GM10847 (cell line): ENCODE data around the gene SLC2A4.

ENCODE experiments used
- POLR2A ChIP-seq: IDR thresholded peaks from 2 replicates; pipeline ENCODE4 v1.6.1; 2011; ENCODE audit not compliant: insufficient read length; ENCODE audit errors: extremely low read depth

Gene SLC2A4

DNA sequence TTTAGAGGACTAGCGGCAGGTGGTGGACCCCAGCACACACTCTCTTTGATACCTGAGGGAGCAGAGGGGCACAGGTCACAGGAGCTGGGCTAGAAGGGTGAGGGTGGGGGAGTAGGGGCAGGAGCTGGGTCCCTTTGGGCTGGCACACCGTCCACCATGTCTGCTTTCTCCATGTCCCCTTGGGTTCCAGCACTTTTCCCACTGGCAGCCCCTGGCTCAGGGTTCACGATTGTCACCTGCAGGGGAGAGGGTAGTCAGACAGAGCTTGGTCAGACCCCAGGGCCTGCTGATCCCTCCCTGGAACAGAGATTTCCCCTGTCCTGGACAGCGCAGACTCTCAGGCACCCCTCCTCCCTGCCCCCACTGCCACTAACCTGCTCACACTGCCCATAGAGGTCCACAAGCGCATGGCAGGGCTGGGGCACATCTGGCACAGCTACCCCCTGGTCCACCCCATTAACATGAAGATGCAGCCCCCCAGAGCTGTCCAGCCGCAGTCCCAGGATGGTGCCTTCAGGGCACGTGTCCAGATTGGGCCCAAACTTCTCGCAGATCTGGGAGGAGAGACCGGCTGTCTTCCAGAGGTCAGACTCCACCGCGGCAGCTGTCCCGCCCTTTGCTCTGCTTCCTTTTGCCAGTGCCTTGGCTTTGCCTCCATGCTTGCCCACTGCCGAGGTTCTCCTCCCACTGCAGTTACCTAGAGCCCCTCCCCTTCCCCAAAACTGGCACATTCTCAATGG lies 36.8 kb downstream of the SLC2A4 start:
- no peak for TF ChIP-seq POLR2A

DNA sequence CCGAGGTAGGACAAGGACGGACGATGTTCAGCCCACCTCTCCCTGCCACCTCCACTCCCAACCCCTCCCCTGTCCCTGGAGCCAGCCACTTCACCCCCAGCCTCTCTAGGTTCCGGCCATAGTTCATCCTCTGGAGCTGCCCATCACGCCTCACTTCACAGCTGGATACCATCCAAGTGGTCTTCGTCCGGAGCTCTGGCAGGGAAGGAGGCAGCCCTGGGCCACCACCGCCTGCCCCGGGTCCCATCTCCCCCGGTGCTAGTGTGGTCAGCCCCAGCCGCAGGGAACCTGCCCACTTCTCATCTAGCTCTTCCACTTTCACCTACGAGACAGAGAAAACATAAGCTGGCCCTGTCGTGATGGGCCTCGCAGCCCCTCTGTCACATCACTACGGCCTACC lies 39.9 kb downstream of the SLC2A4 start:
- no peak for TF ChIP-seq POLR2A

DNA sequence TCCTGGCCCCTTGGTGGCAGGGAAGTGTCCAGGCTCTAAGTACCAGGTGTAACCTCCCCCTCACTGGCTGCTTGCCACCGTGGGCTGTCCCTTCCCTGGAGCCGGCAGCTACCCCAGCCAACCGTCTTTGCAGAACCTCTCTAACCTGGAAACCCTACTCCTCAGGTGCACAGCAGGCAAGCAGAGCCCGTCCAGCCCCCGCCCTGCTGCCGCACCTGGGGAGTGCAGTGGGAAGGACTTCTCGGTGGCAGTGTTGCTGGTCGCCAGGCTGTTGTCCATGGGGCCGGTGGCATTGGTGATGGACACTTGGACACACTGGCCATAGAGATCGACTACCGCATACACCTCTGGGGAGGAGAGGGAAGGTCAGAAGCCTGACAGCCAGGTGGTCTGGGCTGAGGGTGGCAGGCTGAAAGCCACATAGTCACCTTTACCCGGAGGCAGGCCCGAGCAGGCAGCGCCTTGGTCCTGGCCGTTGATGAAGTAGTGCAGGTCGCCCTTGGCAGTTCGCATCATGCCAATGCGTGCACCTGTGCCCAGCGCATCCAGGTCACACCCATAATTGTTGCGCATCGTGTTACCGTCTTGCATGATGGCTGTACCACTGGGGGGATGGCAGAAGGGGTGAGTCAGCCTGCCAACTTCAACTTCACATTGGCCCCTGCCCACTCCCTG lies 41.1 kb downstream of the SLC2A4 start:
- no peak for TF ChIP-seq POLR2A

DNA sequence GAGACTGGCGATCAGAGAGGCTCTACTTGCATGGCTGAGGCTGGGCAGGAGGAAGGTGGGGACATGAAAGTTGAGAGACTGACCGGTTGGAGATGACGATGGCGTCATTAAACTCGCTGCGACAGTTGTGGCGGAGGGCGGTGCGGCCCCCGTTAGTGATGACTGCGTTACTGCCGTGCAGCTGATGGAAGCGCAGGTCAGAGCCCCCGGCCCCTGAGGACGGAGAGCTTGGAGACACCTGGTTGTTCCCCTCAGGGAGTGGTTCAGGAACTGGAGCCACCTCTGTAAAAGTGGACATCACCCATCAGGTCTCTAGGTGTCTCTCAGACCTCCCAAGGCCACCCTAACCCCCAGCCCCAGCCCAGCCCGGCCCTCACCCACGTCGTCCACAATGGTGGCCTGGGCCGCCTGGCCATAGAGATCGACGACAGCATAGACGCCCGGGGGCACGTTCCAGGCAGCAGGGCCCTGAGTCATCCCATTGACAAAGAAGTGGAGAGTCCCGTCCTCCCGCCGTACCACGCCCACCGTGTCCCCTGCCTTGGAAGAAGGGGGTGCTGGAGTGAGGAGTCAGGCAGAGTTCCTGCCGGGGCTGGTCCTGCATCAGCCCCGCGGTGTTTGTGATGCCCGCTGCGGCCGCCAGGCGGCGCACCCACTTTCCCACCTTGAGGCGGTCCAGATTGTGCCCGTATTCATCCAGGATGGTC lies 42.4 kb downstream of the SLC2A4 start:
- no peak for TF ChIP-seq POLR2A

DNA sequence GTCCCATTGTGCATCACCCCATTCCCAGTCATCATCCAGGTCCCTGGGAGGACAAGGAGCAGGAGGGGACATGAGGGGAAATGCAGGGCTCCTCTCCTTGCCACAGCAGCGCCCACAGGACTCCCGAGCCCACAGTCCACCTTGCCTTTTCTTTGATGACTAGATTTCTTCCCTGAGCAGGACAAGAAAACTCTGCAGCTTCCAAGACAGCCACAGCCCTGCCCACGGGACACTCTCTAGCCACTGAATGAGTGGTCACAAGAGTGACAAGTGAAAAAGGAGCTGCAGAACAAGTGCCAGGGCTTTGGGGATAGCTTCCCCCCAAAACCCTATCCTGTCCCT lies 42.9 kb downstream of the SLC2A4 start:
- TF ChIP-seq POLR2A, result no peak

DNA sequence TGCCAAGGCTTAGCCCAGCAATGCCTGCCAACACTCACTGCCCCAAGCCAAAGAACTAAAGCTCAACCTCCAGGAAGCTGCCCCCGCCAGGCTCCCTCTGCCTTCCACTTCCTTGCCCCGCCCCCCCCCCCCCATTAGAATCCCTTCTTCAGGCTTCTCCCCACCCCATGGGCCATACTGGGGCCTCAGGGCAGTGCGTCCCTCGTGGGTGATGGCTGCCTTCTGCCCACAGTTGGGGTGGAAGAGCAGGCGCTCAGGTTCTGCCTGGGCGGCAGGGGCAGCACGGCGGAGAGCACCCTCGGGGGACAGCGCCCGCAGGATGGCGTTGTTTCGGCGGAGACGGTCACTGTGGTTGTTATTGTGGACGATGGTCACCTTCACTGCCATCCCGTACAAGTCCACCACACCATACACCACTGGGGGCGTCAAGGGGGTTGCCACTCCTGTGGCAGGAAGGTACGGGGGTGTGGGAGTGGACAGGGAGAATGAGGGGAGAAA lies 43.6 kb downstream of the SLC2A4 start:
- no peak for TF ChIP-seq POLR2A

DNA sequence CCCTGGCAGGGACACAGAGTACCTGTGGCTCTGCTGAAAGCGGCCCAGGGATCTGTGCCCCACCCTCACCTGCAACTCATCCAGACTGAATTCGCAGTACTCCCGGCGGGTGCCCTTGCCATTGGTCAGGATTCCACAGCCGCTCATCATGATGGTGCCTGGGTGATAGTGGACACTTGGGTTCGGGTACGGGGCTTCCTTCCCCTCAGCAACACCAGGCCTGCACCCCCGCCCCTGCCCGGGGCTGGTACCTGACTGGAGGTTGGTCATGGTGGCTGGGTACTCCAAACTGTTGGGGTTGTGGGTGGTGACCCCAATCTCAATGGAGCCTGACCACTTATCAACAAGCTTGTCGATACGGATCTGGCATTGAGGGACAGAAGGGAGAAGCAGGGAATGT lies 44.7 kb downstream of the SLC2A4 start:
- TF ChIP-seq POLR2A, result no peak

DNA sequence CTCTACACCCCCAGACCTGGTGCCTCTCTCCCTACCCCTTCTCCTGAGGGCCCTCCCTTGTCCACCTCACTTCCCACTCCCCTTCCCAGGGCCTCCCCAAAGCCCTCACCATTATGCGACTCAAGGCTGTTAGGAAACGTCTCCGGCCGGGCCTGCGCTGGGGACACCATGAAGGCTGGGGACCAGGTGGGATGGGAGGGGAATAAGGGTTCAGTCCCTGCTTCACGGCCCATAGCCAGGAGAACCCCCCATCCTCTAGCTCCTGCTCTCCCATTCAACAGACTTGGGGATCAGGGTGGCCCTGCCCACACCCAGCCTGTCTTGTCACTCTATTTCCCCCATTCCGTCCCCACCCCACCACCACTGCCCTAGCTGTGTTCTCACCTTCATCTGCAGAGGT lies 45.5 kb downstream of the SLC2A4 start:
- TF ChIP-seq POLR2A, result no peak

DNA sequence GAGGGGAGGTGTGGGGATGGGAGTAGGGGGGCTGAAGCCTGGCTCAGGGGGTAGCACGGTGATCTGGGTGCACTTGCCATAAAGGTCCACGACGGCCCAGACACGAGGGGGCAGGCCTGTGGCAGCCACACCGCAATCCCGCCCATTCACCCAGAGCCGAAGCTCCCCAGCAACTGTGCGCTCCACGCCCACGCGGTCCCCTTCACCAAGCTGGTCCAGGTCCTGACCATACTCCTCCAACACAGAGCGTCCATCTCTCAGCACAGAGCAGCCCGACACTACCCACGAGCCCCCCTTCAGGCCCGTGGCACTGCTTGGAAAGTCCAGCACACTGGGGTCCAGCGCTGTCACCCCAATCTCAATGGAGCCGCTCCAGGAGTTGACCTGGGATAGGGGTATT lies 46.0 kb downstream of the SLC2A4 start:
- TF ChIP-seq POLR2A, result no peak

DNA sequence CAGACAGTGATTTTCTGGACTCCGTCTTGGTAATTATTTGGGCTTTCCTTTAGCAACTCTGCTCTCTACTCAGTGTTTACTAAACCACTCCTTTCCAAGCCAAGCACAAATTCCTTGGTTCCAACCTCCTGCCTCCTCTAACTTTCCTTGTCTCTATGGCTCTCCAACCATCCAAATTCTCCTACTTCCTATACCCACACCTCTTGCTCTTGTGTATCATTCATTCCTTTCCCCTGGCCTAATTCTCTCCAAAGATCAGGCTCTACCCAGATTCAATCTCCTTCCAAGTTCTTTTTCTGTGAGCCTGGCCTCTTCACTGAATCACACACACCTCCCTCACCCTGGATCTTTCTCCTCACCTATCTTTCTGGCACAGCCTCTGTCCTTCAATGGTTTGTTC lies 46.5 kb downstream of the SLC2A4 start:
- TF ChIP-seq POLR2A, result no peak

DNA sequence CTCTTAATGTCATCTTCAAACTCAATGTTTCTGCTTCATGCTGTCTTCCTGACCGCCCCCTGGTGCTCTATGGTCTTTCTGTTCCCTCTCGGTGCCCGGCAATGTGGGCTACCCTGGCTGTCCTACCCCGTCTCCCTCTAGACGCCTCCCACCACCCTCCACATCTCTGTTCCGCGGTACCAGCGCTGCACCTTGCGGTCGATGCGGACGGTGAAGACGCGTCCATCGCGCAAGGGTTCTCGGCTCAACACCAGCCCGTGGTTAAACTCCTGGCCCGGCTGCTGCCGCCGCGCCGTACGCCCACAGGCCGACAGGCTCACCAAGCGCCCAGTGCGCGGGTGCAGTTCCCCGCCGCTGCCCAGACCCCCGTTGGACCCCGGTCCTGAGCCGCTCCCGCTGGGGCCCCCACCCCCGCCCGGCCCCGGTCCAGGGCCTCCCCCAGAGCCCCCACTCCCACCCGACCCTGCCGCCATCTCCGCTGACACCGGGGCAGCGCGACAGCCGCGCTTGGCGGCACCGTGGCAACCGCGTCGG lies 47.4 kb downstream of the SLC2A4 start, which contains the start of gene NEURL4:
NEURL4 (minus strand) TSS at position 496 of the 534 bp plus-strand sequence; CDS start at position 473, 23 bp downstream.
- peak; percentile 28 for TF ChIP-seq POLR2A

DNA sequence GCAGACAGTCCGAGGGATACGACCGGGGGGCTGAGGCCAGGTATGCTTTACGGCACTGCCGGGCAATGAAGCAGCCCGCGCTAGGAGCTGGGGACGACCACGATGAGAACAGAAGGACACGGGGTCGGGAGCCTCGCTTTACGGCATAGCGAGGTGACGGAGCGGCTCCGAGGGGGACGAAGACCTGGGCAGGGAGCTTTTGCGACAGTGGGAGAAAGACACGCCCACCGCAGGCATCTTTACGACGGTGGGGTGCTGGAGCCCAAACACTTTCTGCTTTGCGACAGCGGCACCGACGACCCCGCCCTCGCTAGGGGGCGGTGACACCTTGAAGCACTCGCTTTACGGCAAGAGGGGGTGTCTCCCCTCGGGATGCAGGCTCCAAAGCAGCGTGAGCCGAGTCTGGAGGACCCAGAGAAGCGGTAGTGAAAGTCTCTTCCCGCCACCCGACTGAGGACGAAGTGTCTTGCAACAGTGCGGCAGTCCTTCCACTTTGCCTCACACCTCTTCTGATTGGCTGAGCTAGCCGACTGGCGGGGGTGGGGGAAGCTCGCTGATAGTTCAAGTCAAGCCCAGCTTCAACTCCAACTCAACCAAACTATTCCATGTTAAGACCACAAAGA lies 48.0 kb downstream of the SLC2A4 start:
- TF ChIP-seq POLR2A, result peak; percentile 51

DNA sequence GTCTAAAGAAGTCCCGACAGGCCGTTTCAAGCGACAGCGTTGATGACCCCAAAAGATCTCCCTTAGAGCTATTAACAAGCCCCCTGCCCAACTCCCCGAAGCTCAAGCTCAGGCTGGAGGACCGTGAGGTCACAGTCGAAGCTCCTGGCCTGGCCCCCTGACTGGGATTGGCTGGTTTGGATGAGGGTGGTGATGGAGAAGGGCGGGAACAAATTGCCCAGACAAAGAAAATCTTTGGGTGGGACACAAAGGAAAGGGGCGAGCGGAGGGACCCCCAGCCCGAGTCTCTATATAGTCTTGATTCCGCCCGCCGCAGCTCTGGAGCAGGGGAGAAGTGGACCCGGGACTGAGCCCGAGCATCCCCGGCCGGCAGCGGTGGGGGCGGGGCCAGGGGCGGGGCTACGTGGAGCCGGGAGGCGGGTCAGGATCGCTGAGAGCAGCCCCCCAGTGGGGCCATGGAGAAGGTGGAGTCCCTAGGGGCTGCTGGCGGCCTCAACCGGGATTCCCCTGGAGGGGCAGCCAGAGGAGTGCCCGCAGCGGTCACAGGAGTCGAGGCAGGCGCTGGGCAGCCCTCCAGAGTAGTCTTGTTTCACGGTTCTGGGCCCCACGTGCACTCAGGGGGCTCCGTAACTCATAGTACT lies 48.6 kb downstream of the SLC2A4 start:
- TF ChIP-seq POLR2A, result no peak

DNA sequence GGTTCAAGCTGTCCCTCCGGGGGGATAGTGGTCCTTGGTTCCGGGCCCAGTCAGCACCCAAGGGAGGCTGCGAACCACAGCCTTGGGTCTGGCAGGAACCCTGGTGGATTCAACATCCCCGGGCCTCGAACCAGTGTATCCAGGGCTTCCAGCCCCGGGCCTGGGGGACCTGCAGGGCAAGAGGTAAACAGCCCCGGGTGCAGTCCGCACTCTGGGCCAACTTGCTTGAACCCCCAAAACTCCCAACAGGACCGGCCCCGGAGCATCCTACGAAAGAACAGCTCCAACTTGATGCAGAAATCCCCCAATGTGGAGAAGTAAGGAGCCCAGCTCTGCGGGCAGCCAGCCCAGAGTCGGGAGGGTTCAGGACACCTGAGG lies 49.1 kb downstream of the SLC2A4 start:
- TF ChIP-seq POLR2A, result no peak

DNA sequence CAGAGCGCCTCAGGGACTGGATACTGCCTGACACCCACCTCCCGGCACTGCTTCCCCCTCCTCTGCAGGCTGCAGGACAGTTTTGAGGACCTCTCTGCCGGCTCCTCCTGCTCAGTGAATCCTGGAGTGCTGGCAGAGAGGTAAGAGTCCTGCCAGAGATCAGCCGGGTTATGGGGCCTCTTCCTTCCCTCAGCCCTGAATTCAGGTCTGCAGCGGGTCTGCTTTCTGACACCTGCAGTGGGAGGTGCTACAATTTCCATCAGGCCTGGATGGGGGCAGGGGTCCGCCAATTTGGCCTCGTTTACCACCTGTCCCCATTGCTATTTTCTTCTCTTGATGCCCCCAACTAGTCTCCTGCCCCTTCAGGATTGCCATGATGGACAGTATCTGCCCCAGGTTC lies 50.6 kb downstream of the SLC2A4 start:
- no peak for TF ChIP-seq POLR2A
